HepG2 (cell line): ENCODE measurements around the gene VWA1. TPM values are rescaled to one million over a fixed set of nuclear protein-coding genes. Genes with fewer than 3 reads are reported as not detected.

ENCODE experiments used
- DNMT1 ChIP-seq: sonication (generic); formaldehyde crosslinking; IDR thresholded peaks from 2 replicates; pipeline ENCODE4 v1.5.1; 2020; ENCODE audit warnings: mild to moderate bottlenecking, missing genetic modification reagents
- HOXD1 ChIP-seq: sonication (generic); formaldehyde crosslinking; IDR thresholded peaks from 2 replicates; pipeline ENCODE4 v1.5.0; 2020; ENCODE audit warnings: missing genetic modification reagents
- NBN ChIP-seq: fragments of 450-650 bp; conservative IDR thresholded peaks from 2 replicates; pipeline ENCODE4 v1.6.1; 2017
- NR3C1 ChIP-seq: sonication (generic); formaldehyde crosslinking; IDR thresholded peaks from 2 replicates; pipeline ENCODE4 v1.4.0; 2020; ENCODE audit warnings: missing genetic modification reagents
- SOX13 ChIP-seq, 3 experiments: fragments of 450-650 bp in 1 of 3; sonication (generic) in 1 of 3; formaldehyde crosslinking in 1 of 3; IDR thresholded peaks in 2 of 3; conservative IDR thresholded peaks in 1 of 3; 2 replicates each; pipeline versions ENCODE4 v1.5.0 to v1.6.1; 2016 to 2020; ENCODE audit warnings: antibody characterized with exemption in 1 of 3, mild to moderate bottlenecking in 1 of 3, missing compliant biosample characterization in 1 of 3, missing genetic modification reagents in 1 of 3, moderate library complexity in 1 of 3
- TEAD2 ChIP-seq: sonication (generic); formaldehyde crosslinking; IDR thresholded peaks from 2 replicates; pipeline ENCODE4 v1.9.0; 2021; ENCODE audit warnings: missing genetic modification reagents
- ZFP37 ChIP-seq: sonication (generic); formaldehyde crosslinking; IDR thresholded peaks from 2 replicates; pipeline ENCODE4 v1.4.0; 2020; ENCODE audit warnings: missing genetic modification reagents, borderline replicate concordance
- ZKSCAN8 ChIP-seq: IDR thresholded peaks from 2 replicates; pipeline ENCODE4 v1.6.1; 2016; ENCODE audit warnings: borderline replicate concordance, missing genetic modification reagents, missing compliant biosample characterization
- ZNF263 ChIP-seq: sonication (generic); formaldehyde crosslinking; IDR thresholded peaks from 2 replicates; pipeline ENCODE4 v1.4.0; 2020; ENCODE audit warnings: missing genetic modification reagents
- ZNF704 ChIP-seq: sonication (generic); formaldehyde crosslinking; IDR thresholded peaks from 2 replicates; pipeline ENCODE4 v1.8.1; 2023; ENCODE audit warnings: mild to moderate bottlenecking, inconsistent platforms, moderate library complexity, missing genetic modification reagents, borderline replicate concordance
- ZNF781 ChIP-seq: sonication (generic); formaldehyde crosslinking; IDR thresholded peaks from 2 replicates; pipeline ENCODE4 v1.5.1; 2020; ENCODE audit warnings: borderline replicate concordance, mild to moderate bottlenecking, missing genetic modification reagents; ENCODE audit errors: not compliant biosample characterization
- ZNF784 ChIP-seq: sonication (generic); formaldehyde crosslinking; IDR thresholded peaks from 2 replicates; pipeline ENCODE4 v1.5.1; 2020; ENCODE audit warnings: missing genetic modification reagents, mild to moderate bottlenecking, borderline replicate concordance
- ZSCAN30 ChIP-seq: sonication (generic); formaldehyde crosslinking; IDR thresholded peaks from 2 replicates; pipeline ENCODE4 v1.5.0; 2020; ENCODE audit warnings: mild to moderate bottlenecking, missing genetic modification reagents
- polyA plus RNA-seq, 8 experiments: library from polyadenylated mRNA; depleted of rRNA in 3 of 8; stranded (reverse) in 7 of 8; unstranded in 1 of 8; fragments of >200 nt; fragmentation: Illumina TruSeq in 4 of 8; extraction: Trizol in 4 of 8; gene quantifications; 2 replicates each; pipeline versions ENCODE4 v1.2.1 to v1.2.3, GENCODE V29; 2011 to 2016; ENCODE audit warnings: low read depth in 4 of 8, missing spikeins in 1 of 8, mixed read lengths in 1 of 8; ENCODE audit not compliant: insufficient read depth in 1 of 8
- total RNA-seq, 5 experiments: library from RNA; depleted of rRNA; stranded (reverse); fragments of >200 nt; fragmentation: Illumina TruSeq; extraction: Trizol; gene quantifications; 2 replicates each; pipeline ENCODE4 v1.2.3, GENCODE V29; 2016; ENCODE audit warnings: low read depth in 1 of 5
- TF ChIP-seq, protein P1 (sequence below), 2 experiments: sonication (generic) in 1 of 2; formaldehyde crosslinking in 1 of 2; IDR thresholded peaks; 2 replicates each; pipeline versions ENCODE4 v1.6.1 to v1.9.0; 2014 to 2022; ENCODE audit warnings: antibody characterized with exemption in 1 of 2, borderline replicate concordance in 1 of 2, inconsistent platforms in 1 of 2, low read depth in 1 of 2, missing genetic modification reagents in 1 of 2
- TF ChIP-seq, protein P2 (sequence below): sonication (generic); formaldehyde crosslinking; conservative IDR thresholded peaks from 2 replicates; pipeline ENCODE4 v1.4.0; 2020; ENCODE audit warnings: missing genetic modification reagents
- TF ChIP-seq, protein P3 (sequence below): sonication (generic); formaldehyde crosslinking; IDR thresholded peaks from 2 replicates; pipeline ENCODE4 v1.5.0; 2020; ENCODE audit warnings: mild to moderate bottlenecking, low read depth, missing genetic modification reagents, borderline replicate concordance

The VWA1 gene
- total and polyA plus RNA-seq, 2 of the 13 experiments (the other 11 are each of a cell fraction or from before 2014, with no cell fraction given), result 40.9 to 57.5 TPM

DNA sequence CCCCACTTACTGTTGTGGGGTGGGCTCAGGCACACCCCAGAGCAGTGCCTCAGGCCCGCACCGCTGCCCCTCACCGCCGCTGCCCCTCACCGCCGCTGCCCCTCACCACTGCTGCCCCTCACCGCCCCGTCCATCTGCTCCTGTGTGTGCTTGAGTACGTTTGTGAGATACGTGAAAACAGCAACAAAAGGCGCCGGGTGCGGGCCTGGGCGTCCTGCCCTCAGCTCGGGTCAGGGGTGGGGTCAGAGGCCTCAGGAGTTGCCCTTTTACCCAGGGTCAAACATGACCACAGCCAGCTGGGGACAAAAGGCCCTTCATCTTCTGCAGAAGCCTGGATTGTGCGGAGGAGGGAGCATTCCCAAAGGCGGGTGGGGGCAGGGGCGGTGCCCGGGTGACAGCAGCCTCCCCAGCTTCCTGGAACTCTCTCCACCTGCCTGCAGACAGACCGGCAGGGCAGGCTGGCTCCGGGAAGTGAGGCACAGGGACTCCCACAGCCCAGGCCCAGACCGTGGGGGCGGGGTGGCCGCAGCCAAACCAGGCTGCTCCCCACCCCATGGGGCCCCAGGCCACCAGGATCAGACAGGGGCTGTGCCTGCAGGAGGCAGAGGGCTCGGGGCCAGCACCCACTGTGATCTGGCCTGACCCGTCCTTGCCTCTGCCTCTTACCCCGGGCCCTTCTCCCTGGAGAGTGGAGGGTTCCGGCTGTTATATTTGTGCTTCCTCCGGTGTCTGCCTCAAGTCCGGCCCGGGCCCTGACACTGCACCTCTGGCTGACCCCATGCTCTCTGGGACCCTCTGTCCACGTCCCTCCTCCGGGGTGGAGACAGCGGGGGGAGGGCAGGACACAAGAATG, 2.3 kb upstream of the VWA1 start (continued):
- TF ChIP-seq, protein P1, sequence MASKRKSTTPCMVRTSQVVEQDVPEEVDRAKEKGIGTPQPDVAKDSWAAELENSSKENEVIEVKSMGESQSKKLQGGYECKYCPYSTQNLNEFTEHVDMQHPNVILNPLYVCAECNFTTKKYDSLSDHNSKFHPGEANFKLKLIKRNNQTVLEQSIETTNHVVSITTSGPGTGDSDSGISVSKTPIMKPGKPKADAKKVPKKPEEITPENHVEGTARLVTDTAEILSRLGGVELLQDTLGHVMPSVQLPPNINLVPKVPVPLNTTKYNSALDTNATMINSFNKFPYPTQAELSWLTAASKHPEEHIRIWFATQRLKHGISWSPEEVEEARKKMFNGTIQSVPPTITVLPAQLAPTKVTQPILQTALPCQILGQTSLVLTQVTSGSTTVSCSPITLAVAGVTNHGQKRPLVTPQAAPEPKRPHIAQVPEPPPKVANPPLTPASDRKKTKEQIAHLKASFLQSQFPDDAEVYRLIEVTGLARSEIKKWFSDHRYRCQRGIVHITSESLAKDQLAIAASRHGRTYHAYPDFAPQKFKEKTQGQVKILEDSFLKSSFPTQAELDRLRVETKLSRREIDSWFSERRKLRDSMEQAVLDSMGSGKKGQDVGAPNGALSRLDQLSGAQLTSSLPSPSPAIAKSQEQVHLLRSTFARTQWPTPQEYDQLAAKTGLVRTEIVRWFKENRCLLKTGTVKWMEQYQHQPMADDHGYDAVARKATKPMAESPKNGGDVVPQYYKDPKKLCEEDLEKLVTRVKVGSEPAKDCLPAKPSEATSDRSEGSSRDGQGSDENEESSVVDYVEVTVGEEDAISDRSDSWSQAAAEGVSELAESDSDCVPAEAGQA (IDR thresholded peaks at IDR 0.05; ENCODE audit: low read depth), result peak; percentile 32; the same call in 1 of the 2 replicates
- TF ChIP-seq, protein P1 (CRISPR knock-in tag; IDR thresholded peaks at IDR 0.05; ENCODE audit: borderline replicate concordance), result peak; percentile 74; the same call in 1 of the 2 replicates
- TF ChIP-seq NBN, result no peak
- TF ChIP-seq ZNF263 (CRISPR knock-in tag), result peak; percentile 72
- TF ChIP-seq DNMT1 (CRISPR knock-in tag), result no peak; the same call in 1 of the 2 replicates
- peak; percentile 75; the same call in 1 of the 2 replicates for TF ChIP-seq ZSCAN30 (CRISPR knock-in tag)
- TF ChIP-seq ZKSCAN8 (CRISPR knock-in tag), result peak; percentile 80; the same call in 1 of the 2 replicates
- TF ChIP-seq, protein P2, sequence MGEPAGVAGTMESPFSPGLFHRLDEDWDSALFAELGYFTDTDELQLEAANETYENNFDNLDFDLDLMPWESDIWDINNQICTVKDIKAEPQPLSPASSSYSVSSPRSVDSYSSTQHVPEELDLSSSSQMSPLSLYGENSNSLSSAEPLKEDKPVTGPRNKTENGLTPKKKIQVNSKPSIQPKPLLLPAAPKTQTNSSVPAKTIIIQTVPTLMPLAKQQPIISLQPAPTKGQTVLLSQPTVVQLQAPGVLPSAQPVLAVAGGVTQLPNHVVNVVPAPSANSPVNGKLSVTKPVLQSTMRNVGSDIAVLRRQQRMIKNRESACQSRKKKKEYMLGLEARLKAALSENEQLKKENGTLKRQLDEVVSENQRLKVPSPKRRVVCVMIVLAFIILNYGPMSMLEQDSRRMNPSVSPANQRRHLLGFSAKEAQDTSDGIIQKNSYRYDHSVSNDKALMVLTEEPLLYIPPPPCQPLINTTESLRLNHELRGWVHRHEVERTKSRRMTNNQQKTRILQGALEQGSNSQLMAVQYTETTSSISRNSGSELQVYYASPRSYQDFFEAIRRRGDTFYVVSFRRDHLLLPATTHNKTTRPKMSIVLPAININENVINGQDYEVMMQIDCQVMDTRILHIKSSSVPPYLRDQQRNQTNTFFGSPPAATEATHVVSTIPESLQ (CRISPR knock-in tag), result no peak
- peak; percentile 77 for TF ChIP-seq SOX13 (IDR thresholded peaks at IDR 0.05)
- TF ChIP-seq SOX13 (CRISPR knock-in tag; conservative IDR thresholded peaks at IDR 0.05 in 1 of 2, IDR thresholded peaks at IDR 0.05 in 1 of 2), result peak in 1 of 2 experiments; percentile 87; a peak in 2 of 4 replicates
- TF ChIP-seq, protein P3, sequence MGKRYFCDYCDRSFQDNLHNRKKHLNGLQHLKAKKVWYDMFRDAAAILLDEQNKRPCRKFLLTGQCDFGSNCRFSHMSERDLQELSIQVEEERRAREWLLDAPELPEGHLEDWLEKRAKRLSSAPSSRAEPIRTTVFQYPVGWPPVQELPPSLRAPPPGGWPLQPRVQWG (CRISPR knock-in tag), result no peak
- no peak for TF ChIP-seq NR3C1 (CRISPR knock-in tag)
- TF ChIP-seq HOXD1 (CRISPR knock-in tag), result peak; percentile 84
- TF ChIP-seq ZNF781 (CRISPR knock-in tag), result no peak
- peak; percentile 18; the same call in 1 of the 2 replicates for TF ChIP-seq ZNF704 (CRISPR knock-in tag)
- TF ChIP-seq ZNF784 (CRISPR knock-in tag), result 0 out of 2 replicates have a peak, but pooled peaks have one; percentile 34
- TF ChIP-seq ZFP37 (CRISPR knock-in tag), result no peak
- TF ChIP-seq TEAD2 (CRISPR knock-in tag), result no peak
